GM19025 (cell line): Measurements from ENCODE around the gene ACOT9.
"Not testable (repeated sequence)": the region's sequence is repeated elsewhere in the genome, so short reads cannot be mapped to it uniquely, and the experiment has no call there.

Experiments used
- ATAC-seq: cut with Tn5 transposase; IDR thresholded peaks from one replicate; pipeline ENCODE4 v1.9.1; 2021; ENCODE audit warnings: mild to moderate bottlenecking, low read depth, moderate library complexity; ENCODE audit not compliant: unreplicated experiment

ACOT9 gene

DNA sequence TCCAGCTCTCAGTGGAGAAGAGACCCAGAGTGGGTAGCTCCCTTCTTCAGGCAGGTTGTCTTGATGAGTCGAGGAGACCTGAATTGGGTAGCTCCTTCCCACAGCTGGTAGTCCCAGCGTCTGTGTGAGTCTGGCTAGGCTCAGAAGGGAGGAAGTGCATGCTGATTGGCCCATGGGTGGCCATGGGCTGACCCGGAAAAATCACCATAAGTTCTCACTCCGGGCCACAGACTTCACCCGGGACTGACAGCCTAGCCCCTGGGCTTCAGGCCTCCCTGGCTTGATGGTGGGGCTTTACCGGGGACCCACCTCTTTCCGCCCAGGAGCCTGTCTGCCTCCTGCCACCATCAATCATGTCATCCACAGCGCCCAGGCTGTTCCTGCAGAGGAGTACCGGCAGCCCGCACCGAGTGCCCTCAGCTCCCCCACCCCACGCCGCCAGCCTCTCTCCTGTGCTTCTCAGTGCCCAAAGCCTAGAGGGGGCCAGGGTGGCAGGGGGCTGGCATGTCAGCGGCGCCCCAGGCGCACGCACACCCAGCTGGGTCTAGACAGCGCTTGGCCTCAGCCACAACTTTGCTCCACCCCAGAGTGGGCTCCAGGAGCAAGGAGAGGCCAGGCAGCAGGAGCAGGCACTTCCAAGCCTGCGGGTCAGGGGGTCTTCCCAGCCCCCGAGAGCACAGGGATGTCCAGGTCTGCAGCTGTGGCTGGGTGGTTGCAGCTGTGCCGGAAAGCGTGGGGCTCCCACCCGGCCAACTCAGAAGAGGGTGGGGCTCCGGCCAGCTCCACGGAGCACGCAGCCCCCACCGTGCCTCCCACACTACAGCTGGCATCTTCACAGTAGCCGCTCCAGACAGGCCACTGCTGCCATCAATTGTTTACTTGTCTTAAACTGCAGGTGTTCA, 23.8 kb upstream of the ACOT9 start:
- ATAC-seq, result no peak

DNA sequence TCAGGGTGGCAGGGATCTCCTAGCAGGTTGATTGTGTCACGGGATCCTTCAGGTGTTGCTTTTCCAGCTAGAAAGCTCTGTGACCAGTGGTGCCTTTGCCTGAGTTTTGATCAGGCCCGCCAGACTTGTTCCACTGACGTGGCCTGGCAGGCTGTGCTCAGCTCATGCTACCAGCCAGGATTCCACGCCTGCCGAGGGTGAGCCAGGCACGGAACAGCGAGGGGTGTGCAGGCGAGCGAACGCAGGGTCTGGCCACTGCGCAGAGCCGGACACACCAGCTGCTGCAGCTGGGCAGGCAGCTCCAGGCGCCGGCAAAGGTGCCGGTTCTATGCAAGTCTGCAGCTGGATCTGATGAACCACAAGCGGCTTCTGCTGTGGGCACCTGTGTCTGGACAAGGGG, 22.8 kb upstream of the ACOT9 start:
- no peak for ATAC-seq

DNA sequence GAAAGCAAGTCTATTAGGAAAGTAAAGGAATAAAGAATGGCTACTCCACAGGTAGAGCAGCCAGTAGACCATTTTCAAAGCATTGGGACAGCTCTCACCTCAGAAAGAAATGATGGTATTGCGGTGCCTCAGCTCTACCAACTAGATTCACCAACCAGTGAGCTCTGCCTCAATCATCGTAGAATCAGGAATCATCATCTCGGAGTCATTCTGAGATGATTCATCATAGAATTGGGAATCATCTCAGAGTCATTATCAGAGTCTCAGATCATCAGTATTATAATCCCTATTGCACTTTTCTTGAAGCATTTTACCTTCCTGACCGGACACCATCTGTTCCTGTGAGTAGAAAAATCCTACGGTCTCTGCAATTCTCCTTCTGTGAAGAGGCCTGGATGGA, 22.4 kb upstream of the ACOT9 start:
- ATAC-seq, result no peak

DNA sequence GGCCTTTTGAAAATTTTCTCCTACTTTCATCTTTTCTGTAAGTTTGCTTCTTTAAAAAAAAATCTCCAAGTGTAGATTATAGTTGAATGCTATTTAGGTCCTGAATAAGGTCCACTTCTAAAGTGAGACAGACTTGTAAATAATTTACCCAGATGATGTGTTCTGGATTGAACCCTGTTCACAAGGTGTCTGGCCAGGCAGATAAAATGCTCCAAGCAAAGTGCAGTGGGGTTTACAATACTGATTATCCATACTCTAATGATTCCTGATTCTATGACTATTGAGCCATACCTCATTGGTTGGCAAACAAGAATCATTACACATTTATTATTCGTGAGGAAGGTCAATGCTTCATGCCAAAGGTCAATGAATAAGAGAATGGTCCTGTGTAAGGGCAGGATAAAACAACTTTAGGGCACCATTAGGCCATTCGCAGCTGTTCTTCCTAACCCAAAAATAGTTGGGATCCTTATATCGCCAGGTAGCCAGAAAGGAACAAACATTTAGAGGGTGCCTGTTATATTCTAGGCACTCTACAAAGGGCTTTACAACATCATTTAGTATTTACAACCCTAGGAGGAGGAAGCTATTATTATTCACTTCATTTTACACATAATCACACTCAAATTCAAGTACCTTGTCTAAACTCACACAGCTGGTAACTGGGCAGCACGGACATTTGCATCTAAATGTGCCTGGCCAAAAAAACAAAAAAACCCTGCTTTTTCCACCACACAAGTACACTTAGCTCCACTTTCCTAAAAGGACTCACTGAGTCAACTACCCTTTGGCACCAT, 21.3 kb upstream of the ACOT9 start:
- ATAC-seq, result no peak

DNA sequence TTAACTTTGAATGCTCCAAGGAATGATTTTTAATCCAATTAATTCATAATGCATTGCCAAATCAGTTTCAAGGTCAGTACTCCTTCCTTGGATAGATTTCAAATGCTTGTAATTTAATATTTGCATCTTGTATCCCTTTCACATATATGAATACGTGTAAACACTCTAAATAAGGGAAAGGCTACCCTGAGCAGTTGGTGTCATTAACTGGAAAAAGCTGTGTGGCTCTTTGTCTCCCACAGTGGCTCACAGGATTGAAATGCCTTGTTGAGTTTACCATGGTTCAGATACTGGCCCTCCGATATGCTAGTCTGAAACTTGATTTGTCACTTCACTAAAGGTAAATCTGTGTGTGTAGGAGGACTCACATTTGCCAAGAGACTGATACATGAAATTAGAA, 16.7 kb upstream of the ACOT9 start:
- no peak for ATAC-seq

DNA sequence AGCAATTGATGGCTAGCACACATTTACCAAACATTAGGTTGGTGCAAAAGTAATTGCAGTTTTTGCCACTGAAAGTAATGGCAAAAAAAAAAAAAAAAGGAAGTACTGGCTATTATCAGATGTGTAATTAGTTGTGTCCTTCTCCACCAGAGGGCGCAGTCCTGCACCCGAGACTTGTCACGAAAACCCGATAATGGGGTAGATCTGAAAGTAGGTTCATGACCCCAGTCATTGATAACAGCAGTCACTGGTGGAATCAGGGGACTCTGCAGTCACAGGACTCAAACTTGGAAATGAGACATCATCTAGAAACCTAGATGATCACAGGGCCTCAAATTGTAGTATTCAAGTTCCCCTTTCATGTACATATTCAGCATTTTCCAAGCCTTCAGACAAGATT, 13.1 kb upstream of the ACOT9 start:
- no peak for ATAC-seq

DNA sequence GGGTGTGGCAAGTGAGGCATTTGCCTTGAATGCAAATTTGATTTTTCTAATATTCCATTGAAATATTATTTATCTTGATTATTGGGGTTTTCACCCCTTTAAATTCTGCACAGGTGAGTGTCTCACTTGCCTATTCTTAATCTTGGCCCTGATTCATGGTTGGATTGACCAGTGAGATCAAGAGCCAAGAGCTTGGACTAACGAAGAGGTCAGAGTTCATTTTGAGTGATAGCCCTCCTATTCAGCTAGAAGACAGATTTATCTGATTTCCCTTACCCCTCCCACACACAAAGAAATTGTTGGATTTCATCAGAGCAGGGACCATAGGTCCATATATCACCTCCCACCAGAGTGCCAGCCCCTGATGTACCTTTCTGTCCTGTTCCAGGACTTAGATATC, 11.6 kb upstream of the ACOT9 start:
- no peak for ATAC-seq

DNA sequence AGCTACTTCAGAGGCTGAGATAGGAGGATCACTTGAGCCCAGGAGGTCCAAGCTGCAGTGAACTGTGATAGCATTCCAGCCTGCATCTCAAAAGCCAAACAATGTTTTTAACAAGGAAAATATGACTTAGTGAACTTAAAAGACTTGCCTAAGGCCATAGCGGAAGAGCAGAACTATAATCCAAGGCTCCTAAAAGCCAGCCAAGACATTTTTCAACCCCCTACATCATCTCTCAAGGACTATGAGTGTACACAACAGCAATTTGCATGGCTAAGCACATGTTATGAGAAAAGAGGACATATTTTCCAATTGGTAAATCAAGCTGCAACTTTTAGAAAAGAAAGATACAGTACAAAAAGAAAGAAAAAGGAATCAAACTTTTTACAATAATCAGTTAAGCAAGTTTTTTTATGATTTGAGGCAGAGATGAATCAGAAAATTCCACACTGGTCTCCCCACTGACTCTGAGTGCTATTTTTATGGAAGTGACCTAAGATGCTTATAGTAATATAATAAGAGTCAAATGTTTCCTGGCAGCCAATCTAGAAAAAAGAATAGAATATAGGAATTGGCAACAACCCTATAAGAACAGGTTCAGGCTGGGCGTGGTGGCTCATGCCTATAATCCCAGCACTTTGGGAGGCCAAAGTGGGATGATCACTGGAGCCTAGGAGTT, 9.8 kb upstream of the ACOT9 start:
- ATAC-seq, result no peak

- ATAC-seq, result no peak
These were observed 6.5 kb upstream of the ACOT9 start for GRCh38 chrX:23749576-23749975.

DNA sequence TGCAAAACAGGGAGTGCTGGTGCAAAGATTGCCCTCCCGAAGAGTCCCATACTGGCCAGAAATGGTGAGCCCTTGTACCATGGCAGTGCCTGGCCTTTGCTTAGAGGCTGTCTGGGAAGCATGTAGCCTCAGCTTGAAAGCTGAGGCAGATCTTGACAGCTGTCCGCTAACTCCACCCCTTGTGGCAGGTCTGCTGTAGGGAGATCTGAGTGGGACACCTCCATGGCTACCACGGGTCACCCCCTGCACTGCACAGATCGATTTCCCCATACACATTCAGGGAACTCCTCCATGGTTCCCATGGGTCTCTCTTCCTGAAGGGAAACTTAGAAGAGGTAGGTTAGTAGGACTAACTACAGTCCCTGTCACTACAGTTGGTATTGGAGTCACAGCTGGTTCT, 6.1 kb upstream of the ACOT9 start:
- ATAC-seq, result no peak

DNA sequence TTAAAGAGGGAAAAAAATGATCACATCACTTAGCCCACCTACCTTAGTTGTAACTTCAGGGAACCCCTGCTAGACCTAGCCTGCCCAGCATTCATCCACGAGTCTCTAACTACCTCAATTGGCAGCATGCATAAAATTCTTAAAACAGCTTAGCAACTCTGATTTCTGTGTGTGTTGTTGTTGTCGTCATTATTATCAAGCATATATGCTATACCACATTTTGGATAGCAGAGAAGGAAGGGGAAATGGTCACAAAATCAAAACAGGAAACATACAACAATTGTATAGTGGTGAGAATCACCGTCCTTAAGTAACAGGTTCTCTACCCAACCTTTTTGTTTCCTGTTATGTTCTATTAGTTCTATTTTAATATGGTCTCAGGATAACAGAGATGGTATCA, 2.7 kb upstream of the ACOT9 start:
- ATAC-seq, result no peak

DNA sequence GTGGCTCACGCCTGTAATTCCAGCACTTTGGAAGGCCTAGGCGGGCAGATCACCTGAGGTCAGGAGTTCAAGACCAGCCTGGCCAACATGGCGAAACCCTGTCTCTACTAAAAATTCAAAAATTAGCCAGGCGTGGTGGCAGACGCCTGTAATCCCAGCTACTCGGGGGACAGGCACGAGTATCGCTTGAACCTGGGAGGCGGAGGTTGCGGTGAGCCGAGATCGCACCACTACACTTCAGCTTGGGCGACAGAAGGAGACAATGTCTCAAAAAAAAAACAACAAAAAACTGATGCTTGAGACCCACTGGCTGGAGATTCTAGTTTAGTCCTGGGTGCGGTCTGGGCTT, 521 bp upstream of the ACOT9 start:
- ATAC-seq, result not testable (repeated sequence)

DNA sequence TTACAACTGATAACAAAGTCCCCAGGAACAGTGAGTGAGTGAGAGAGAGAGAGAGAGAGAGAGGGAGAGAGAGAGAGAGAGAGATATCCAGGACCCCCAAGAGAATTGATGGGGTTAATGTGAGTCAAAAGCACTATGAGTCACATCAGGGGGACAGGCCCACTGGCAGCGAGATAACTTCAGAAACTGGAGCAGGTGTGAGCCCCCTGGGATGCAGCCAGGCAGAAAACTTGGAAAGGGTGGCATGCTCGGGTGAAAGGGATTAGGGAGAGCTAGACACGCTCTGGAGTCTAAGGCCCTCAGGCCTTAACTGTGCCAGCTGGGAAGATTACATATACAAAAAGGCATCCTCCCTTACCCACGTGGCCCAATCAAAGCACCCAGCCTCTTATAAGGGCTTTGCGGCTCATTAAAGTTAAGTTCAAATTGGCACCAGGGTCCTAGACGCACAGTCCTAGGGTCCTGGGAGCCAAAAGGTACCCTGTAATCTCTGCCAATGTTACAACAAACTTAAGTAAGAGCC, 841 bp downstream of the ACOT9 start:
- ATAC-seq, result no peak

DNA sequence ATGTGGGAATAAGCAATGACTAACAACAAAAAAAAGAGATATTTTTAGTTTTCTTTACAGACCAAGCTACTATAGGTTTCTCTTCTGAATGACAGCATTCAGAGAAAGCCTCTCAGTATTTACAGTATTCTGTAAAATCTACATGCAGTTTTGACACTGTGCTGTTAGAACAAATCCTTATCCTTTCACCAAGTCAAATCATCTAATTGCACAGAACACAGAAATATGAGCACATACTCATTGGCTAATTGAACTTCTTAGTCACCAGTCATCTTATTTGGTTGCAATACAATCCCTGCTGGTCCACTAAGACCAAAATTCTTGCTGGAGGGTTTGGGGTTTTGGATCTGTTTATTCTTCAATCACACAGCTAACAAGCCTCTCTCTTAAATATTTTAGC, 5.7 kb downstream of the ACOT9 start:
- ATAC-seq, result no peak

DNA sequence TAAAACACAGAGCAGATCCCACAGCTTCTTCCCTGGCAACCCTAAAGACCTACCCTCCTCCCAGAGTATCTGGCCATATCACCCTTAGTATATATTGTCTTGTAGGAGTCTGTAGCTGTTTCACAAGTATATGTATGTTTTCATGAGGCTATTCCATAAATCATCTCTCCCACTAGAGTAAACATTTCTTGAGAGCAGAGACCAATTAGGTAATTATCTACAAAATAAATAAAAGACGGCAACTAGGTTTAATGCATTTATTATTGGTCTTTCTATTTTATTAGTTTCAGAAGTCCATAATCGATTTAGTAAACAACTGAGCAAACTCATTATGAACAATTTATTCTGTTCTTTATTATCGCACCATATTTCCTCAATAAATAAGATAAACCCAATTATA, 7.0 kb downstream of the ACOT9 start:
- no peak for ATAC-seq

- ATAC-seq, result peak; percentile 74
These were observed 10.4 kb downstream of the ACOT9 start for GRCh38 chrX:23732704-23733103.

- no peak for ATAC-seq
These were observed 11.1 kb downstream of the ACOT9 start for GRCh38 chrX:23731951-23732350.

DNA sequence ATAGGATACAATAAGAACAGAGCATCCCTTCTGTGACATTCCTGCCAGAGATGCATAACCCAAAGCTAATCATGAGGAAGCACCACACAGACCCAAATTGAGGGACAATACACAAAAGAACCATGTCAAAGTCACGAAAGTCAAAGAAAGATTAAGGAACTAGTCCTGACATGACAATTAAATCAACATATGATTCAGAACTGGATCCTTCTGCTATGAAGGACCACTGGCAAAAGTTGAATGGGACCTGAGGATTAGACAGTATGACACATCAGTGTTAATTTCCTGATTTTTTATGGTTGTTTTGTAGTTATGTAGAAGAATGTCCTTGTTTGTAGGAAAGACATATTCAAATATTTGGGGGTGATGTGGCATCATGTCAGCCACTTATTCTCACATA, 13.9 kb downstream of the ACOT9 start:
- no peak for ATAC-seq

DNA sequence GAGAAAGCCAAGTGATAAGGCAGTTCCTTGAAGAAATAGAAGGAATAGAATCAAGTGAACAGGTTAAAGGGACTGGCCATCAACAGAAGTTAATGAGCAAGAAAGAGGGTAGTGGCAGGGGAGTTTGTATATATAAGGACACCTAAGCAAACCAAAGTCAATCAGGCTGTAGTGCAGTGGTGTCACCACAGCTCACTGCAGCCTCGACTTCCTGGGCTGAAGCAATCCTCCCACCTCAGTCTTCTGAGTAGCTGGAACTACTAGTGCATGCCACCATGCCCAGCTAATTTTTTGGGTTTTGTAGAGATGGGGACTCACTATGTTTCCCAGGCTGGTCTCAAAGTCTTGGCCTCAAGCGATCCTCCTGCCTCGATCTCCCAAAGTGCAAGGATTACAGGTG, 15.9 kb downstream of the ACOT9 start:
- no peak for ATAC-seq

GRCh38 chrX:23726191-23726590, 16.9 kb downstream of the ACOT9 start:
- ATAC-seq, result no peak

DNA sequence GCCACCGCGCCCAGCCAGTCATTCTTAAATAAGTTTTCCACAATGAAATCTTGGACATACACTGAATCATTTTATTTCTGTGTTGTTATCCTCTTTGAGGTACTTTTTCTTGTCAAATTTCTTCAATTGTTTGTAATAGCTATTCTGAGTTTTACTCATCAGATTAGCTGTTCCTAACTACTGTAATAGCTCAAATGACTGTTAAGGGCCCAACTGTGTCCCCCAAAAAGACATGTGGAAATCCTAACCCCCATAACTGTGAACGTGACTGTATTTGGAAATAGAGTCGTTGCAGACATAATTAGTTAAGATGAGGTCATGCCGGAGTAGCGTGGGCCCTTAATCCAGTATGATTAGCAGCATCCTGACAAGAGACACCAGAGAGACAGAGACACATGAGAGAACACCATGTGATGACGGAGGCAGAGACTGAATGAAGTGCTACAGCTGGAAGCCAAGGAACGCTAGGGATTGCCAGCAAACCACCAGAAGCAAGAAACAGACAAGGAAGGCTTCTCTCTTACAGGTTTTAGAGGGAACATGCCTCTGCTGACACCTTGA, 22.9 kb downstream of the ACOT9 start:
- no peak for ATAC-seq
